GM12878 (cell line): ENCODE data around the gene AK4. TPM values are rescaled to one million over a fixed set of nuclear protein-coding genes. Genes with fewer than 3 reads are reported as not detected.

Experiments
- ATAC-seq: fragments of 200-7000 bp; cut with Tn5 transposase; 3 replicates; pipeline ENCODE4 v1.9.1; 2020; ENCODE audit warnings: mild to moderate bottlenecking, moderate library complexity
- BruUV-seq: library from RNA; stranded (reverse); fragments of 400-500 nt; replicated peaks from 2 replicates; lab custom pipeline; 2021; lab: Mats Ljungman, UMichigan
- CTCF ChIA-PET: fragments of 300-600 bp; sonication (Branson Sonifier 250); formaldehyde crosslinking; extraction: SDS; loops from one replicate; lab custom pipeline; 2021; ENCODE audit warnings: inconsistent platforms; lab: Yijun Ruan, JAX
- POLR2A ChIA-PET: fragments of 350-600 bp; formaldehyde crosslinking; extraction: SDS; loops from one replicate; lab custom pipeline; 2021; ENCODE audit warnings: inconsistent platforms; lab: Charles Lee
- RAD21 ChIA-PET: fragments of 300-600 bp; sonication (Branson Sonifier 250); formaldehyde crosslinking; loops from one replicate; lab custom pipeline; 2023; ENCODE audit warnings: antibody characterized with exemption; ENCODE audit not compliant: unreplicated experiment; lab: Charles Lee
- SMC1A ChIA-PET: fragments of 300-600 bp; sonication (Branson Sonifier 250); formaldehyde crosslinking; loops from one replicate; lab custom pipeline; 2023; ENCODE audit not compliant: unreplicated experiment, uncharacterized antibody; lab: Charles Lee
- DNase-seq: peaks from one replicate; pipeline ENCODE4 v3.0.0-alpha.2; 2011; ENCODE audit warnings: low read depth, low spot score
- FAIRE-seq: peaks from 3 replicates; lab custom pipeline; 2011; peaks lifted over from hg19 to GRCh38; lab: Jason Lieb, UNC
- H2AFZ ChIP-seq: 2 replicates; pipeline ENCODE4 v1.6.0; 2011; ENCODE audit warnings: low read depth, low read length, control low read depth; ENCODE audit not compliant: control insufficient read depth
- H3K27ac ChIP-seq: 2 replicates; pipeline ENCODE4 v1.5.1; 2011; ENCODE audit warnings: control low read depth; ENCODE audit not compliant: control insufficient read depth, insufficient read depth
- H3K27me3 ChIP-seq, 2 experiments: replicated peaks in 1 of 2; 2 replicates each; pipeline versions ENCODE4 v1.6.0 to v1.6.1; 2011; ENCODE audit warnings: low read length in 1 of 2; ENCODE audit not compliant: control insufficient read depth in 2 of 2, insufficient read depth in 2 of 2
- H3K36me3 ChIP-seq, 2 experiments: 2 replicates each; pipeline ENCODE4 v1.5.1; 2011; ENCODE audit warnings: low read length in 1 of 2; ENCODE audit not compliant: control insufficient read depth in 2 of 2, insufficient read depth in 2 of 2
- H3K4me1 ChIP-seq: 2 replicates; pipeline ENCODE4 v1.6.1; 2011; ENCODE audit warnings: mild to moderate bottlenecking, low read length, moderate library complexity, mixed read lengths; ENCODE audit not compliant: control insufficient read depth, insufficient read depth
- H3K4me2 ChIP-seq: 2 replicates; pipeline ENCODE4 v1.6.0; 2011; ENCODE audit warnings: control low read depth; ENCODE audit not compliant: control insufficient read depth, insufficient read depth
- H3K4me3 ChIP-seq: fragments of 200-600 bp; sonication (generic); 2 replicates; pipeline ENCODE4 v1.5.1; 2016
- H3K79me2 ChIP-seq: 2 replicates; pipeline ENCODE4 v1.6.0; 2011; ENCODE audit warnings: low read length; ENCODE audit not compliant: control insufficient read depth, insufficient read depth
- H3K9ac ChIP-seq: 2 replicates; pipeline ENCODE4 v1.8.0; 2011; ENCODE audit warnings: low read length, control low read depth, mixed read lengths; ENCODE audit not compliant: control insufficient read depth, insufficient read depth
- H3K9me3 ChIP-seq: replicated peaks from 3 replicates; pipeline ENCODE4 v1.5.1; 2011; ENCODE audit warnings: mild to moderate bottlenecking, low read length; ENCODE audit not compliant: control insufficient read depth, insufficient read depth
- H4K20me1 ChIP-seq: 2 replicates; pipeline ENCODE4 v1.6.0; 2011; ENCODE audit not compliant: control insufficient read depth, insufficient read depth
- EP300 ChIP-seq, 2 experiments: fragments of 150-350 bp in 1 of 2; IDR thresholded peaks; 2 replicates each; pipeline ENCODE4 v1.6.1; 2011 to 2012; ENCODE audit warnings: low read depth in 2 of 2, low read length in 2 of 2, borderline replicate concordance in 1 of 2, improper control_type of control experiment in 1 of 2, inconsistent platforms in 1 of 2; ENCODE audit not compliant: control insufficient read depth in 1 of 2
- ESRRA ChIP-seq: IDR thresholded peaks from 2 replicates; pipeline ENCODE4 v1.6.1; 2012; ENCODE audit warnings: mild to moderate bottlenecking, low read length, improper control_type of control experiment
- ETV6 ChIP-seq, 2 experiments: fragments of 450-650 bp in 1 of 2; IDR thresholded peaks in 1 of 2; conservative IDR thresholded peaks in 1 of 2; 2 replicates each; pipeline ENCODE4 v1.6.1; 2014; ENCODE audit warnings: antibody characterized with exemption in 1 of 2, borderline replicate concordance in 1 of 2, low read depth in 1 of 2, mild to moderate bottlenecking in 1 of 2, moderate library complexity in 1 of 2
- NRF1 ChIP-seq: conservative IDR thresholded peaks from 2 replicates; pipeline ENCODE4 v1.6.1; 2011; ENCODE audit warnings: mild to moderate bottlenecking, low read depth, low read length, improper control_type of control experiment
- RB1 ChIP-seq: fragments of 450-650 bp; formaldehyde crosslinking; IDR thresholded peaks from 2 replicates; pipeline ENCODE4 v1.6.1; 2017; ENCODE audit warnings: mild to moderate bottlenecking, borderline replicate concordance
- RFX5 ChIP-seq: IDR thresholded peaks from 2 replicates; pipeline ENCODE4 v1.6.1; 2011; ENCODE audit warnings: low read depth, low read length, improper control_type of control experiment
- SUPT20H ChIP-seq: IDR thresholded peaks from 2 replicates; pipeline ENCODE4 v1.6.1; 2011; ENCODE audit warnings: low read depth, mild to moderate bottlenecking, low read length, moderate library complexity, borderline replicate concordance; ENCODE audit not compliant: control insufficient read depth
- YBX1 ChIP-seq: fragments of 450-650 bp; IDR thresholded peaks from 2 replicates; pipeline ENCODE4 v1.6.1; 2016; ENCODE audit warnings: antibody characterized with exemption
- ZNF207 ChIP-seq: fragments of 450-650 bp; IDR thresholded peaks from 2 replicates; pipeline ENCODE4 v1.6.1; 2014; ENCODE audit warnings: antibody characterized with exemption, mild to moderate bottlenecking, borderline replicate concordance
- WGBS: methylation state at CpG from one replicate; pipeline ENCODE4 v1.1.6; 2016; ENCODE audit warnings: low lambda C conversion rate; ENCODE audit not compliant: insufficient replicate concordance, insufficient coverage; ENCODE audit errors: missing lambda C conversion rate; 5-methylcytosine and 5-hydroxymethylcytosine counted together
- in situ Hi-C: fragments of 300-500 bp; cut with MboI; formaldehyde crosslinking; loops from 9 replicates; pipeline ENCODE4 v1.14.3; 2018; ENCODE audit warnings: mixed read lengths
- intact Hi-C: fragments of 100-400 bp; cut with micrococcal nuclease; formaldehyde crosslinking; loops from one replicate; pipeline ENCODE4 v1.14.2; 2022; ENCODE audit not compliant: unreplicated experiment
- polyA plus RNA-seq, 11 experiments: library from polyadenylated mRNA; depleted of rRNA in 4 of 11; unstranded in 6 of 11; stranded (reverse) in 5 of 11; fragments of >200 nt; fragmentation: Nextera tagmentation in 4 of 11; fragmentation: Illumina TruSeq in 1 of 11; extraction: Ambion mirVana in 4 of 11; extraction: Trizol in 1 of 11; gene quantifications; 1 replicate in 1 of 11; 2 replicates in 10 of 11; pipeline versions ENCODE4 v1.2.1 to v1.2.3, GENCODE V29; 2011 to 2016; ENCODE audit warnings: inconsistent platforms in 2 of 11, missing spikeins in 2 of 11, low read depth in 1 of 11
- total RNA-seq, 4 experiments: library from RNA; depleted of rRNA in 3 of 4; stranded (reverse); fragments of >200 nt in 3 of 4; fragmentation: Illumina TruSeq in 1 of 4; extraction: Trizol in 1 of 4; gene quantifications; 2 replicates each; pipeline versions ENCODE4 v1.2.1 to v1.2.3, GENCODE V29; 2013 to 2021
- TF ChIP-seq, protein P1 (sequence below): fragments of 450-650 bp; IDR thresholded peaks from 2 replicates; pipeline ENCODE4 v1.6.1; 2018; ENCODE audit warnings: borderline replicate concordance, mild to moderate bottlenecking; ENCODE audit not compliant: partially characterized antibody
- TF ChIP-seq, protein P2 (sequence below): fragments of 450-650 bp; IDR thresholded peaks from 2 replicates; pipeline ENCODE4 v1.6.1; 2017; ENCODE audit warnings: mild to moderate bottlenecking

Gene AK4
- total and polyA plus RNA-seq, 10 of the 15 experiments (the other 5 are each of a cell fraction or from before 2014, with no cell fraction given) = 23.9 to 161 (median 49.0) TPM

- H4K20me1 ChIP-seq = peaks cover 3% of the 10 kb centered on the region; the same call in 1 of the 2 replicates
- H3K79me2 ChIP-seq = peaks cover 45% of the 10 kb centered on the region
- no peak overlapping the region for H3K4me2 ChIP-seq
- 80% methylated on average over 6 of the region's 6 CpGs for WGBS
- H3K27me3 ChIP-seq = no peaks in the 10 kb centered on the region
- H3K4me3 ChIP-seq = no peak overlapping the region
- no TSS peak for BruUV-seq
- no peak overlapping the region for H3K27ac ChIP-seq
- no peak for ATAC-seq
- H2AFZ ChIP-seq = no peak overlapping the region
- H3K9ac ChIP-seq = no peak overlapping the region
- POLR2A ChIA-PET = interaction anchor here (0.9 kb wide), 1 partner anchor 48 kb away, joined by 3 read pairs; no protein-coding TSS in a partner anchor
- SMC1A ChIA-PET = interaction anchor here (0.6 to 1.4 kb wide), 5 partner anchors 46 to 618 kb away, joined by 3 to 4 read pairs (median 3); no protein-coding TSS in a partner anchor
- intact Hi-C loops = no loop called here
- H3K4me1 ChIP-seq = peaks cover 38% of the 10 kb centered on the region
- TF ChIP-seq ZNF207 (no peak), ETV6 (conservative IDR thresholded peaks at IDR 0.05 in 1 of 2, IDR thresholded peaks at IDR 0.05 in 1 of 2; ENCODE audit: borderline replicate concordance in 1 of 2, low read depth in 1 of 2) (no peak), ESRRA (no peak), RB1 (no peak), RFX5 (no peak), EP300 (IDR thresholded peaks at IDR 0.05; ENCODE audit: borderline replicate concordance in 1 of 2, control insufficient read depth in 1 of 2, low read depth in 2 of 2, low read length in 2 of 2) (no peak), NRF1 (no peak), YBX1 (no peak), SUPT20H (no peak)
- TF ChIP-seq, protein P1, sequence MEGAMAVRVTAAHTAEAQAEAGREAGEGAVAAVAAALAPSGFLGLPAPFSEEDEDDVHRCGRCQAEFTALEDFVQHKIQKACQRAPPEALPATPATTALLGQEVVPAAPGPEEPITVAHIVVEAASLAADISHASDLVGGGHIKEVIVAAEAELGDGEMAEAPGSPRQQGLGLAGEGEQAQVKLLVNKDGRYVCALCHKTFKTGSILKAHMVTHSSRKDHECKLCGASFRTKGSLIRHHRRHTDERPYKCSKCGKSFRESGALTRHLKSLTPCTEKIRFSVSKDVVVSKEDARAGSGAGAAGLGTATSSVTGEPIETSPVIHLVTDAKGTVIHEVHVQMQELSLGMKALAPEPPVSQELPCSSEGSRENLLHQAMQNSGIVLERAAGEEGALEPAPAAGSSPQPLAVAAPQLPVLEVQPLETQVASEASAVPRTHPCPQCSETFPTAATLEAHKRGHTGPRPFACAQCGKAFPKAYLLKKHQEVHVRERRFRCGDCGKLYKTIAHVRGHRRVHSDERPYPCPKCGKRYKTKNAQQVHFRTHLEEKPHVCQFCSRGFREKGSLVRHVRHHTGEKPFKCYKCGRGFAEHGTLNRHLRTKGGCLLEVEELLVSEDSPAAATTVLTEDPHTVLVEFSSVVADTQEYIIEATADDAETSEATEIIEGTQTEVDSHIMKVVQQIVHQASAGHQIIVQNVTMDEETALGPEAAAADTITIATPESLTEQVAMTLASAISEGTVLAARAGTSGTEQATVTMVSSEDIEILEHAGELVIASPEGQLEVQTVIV = no peak
- TF ChIP-seq, protein P2, sequence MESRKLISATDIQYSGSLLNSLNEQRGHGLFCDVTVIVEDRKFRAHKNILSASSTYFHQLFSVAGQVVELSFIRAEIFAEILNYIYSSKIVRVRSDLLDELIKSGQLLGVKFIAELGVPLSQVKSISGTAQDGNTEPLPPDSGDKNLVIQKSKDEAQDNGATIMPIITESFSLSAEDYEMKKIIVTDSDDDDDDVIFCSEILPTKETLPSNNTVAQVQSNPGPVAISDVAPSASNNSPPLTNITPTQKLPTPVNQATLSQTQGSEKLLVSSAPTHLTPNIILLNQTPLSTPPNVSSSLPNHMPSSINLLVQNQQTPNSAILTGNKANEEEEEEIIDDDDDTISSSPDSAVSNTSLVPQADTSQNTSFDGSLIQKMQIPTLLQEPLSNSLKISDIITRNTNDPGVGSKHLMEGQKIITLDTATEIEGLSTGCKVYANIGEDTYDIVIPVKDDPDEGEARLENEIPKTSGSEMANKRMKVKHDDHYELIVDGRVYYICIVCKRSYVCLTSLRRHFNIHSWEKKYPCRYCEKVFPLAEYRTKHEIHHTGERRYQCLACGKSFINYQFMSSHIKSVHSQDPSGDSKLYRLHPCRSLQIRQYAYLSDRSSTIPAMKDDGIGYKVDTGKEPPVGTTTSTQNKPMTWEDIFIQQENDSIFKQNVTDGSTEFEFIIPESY = no peak
- RAD21 ChIA-PET = no interaction called here
- FAIRE-seq = no peak
- H3K36me3 ChIP-seq = no peaks in the 10 kb centered on the region
- CTCF ChIA-PET = interaction anchor here (0.5 to 5.7 kb wide), 3 partner anchors 107 to 147 kb away, joined by 4 to 63 read pairs (median 24); no protein-coding TSS in a partner anchor
- no peaks in the 10 kb centered on the region for H3K9me3 ChIP-seq
- no peak for DNase-seq
- in situ Hi-C loops = loop anchor here (25.0 kb wide), 1 partner anchor 149 kb away; no protein-coding TSS in a partner anchor
Measured at GRCh38 chr1:65211331-65211730, 63.3 kb downstream of the AK4 start.
